ENCODE results near the gene CCDC134.
"Not testable (repeated sequence)": the region's sequence is repeated elsewhere in the genome, so short reads cannot be mapped to it uniquely, and the experiment has no call there.

CCDC134 gene

DNA sequence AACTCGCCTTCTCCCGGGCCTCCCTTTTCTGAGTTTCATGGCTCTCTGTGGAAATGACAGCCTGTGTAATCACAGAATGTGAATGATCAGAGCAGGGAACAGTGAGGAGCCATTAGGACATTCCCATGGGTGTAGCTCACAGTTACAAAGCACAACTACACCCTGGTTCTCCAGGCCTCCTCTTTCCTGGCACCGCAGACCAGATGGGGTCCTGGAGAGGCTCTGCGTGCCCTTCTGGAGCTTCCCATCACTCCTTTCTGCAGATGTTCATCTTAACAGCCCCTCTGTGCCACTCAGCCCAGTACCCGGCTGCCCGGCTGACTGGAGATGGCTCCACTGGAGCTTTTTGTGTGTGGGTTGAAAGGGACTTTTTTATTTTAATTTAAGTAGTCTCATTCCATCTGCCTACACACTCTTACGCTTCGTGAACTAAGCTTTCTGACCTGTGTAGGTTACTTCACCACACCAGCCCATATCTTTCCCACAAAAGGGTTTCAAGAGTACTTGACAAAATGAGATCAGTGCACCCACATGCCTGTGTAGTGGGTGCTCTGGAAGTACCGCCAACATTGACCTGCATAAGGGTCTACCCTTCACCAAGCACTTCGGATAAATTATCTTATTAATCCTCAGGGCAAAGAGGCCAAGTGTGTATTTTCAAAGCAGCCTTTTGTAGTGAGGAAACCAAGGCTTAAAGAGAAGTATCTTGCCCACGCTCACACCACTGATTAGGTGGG, 62.2 kb downstream of the CCDC134 start:
- H4K91ac ChIP-seq (ENCODE audit: low read depth, low read length, poor library complexity) = no peak overlapping the region
- H3K4me1 ChIP-seq (ENCODE audit: control insufficient read depth in 2 of 2, insufficient read depth in 1 of 2, low read depth in 1 of 2, low read length in 2 of 2) = no peaks in the 10 kb centered on the region
- H4K8ac ChIP-seq (ENCODE audit: low read depth, low read length) = no peak overlapping the region
- no peak for DNase-seq (ENCODE audit: low spot score)
- no peaks in the 10 kb centered on the region for H3K9me3 ChIP-seq (replicated peaks in 1 of 2; ENCODE audit: control insufficient read depth in 2 of 2, insufficient read depth in 1 of 2, low read depth in 1 of 2, low read length in 2 of 2)
- H3K14ac ChIP-seq (ENCODE audit: low read length) = no peak overlapping the region
- H3K9ac ChIP-seq (ENCODE audit: low read depth, low read length, poor library complexity) = no peak overlapping the region
- peaks cover 11% of the 10 kb centered on the region for H3K79me1 ChIP-seq (ENCODE audit: low read depth, low read length)
- no peak overlapping the region for H3K18ac ChIP-seq (ENCODE audit: low read length)
- peaks cover 17 to 74% of the 10 kb centered on the region in 2 donors for H3K36me3 ChIP-seq (replicated peaks in 1 of 2; ENCODE audit: control insufficient read depth in 2 of 2, insufficient read depth in 2 of 2, low read length in 2 of 2)
- H2AK5ac ChIP-seq (ENCODE audit: low read depth, low read length) = no peak overlapping the region
- H2BK12ac ChIP-seq (ENCODE audit: low read length) = no peak overlapping the region
- no peak overlapping the region for H3K4me2 ChIP-seq (ENCODE audit: insufficient read depth, low read length, poor library complexity, severe bottlenecking)
- no peak overlapping the region for H2AFZ ChIP-seq (ENCODE audit: low read length)
- H3K27ac ChIP-seq (replicated peaks; ENCODE audit: low read length) = no peak overlapping the region
- no CpG with 5 or more reads among the region's 11 CpGs for WGBS, 2 donors (ENCODE audit: extremely low coverage in 2 of 2, insufficient read length in 2 of 2, insufficient replicate concordance in 1 of 2)
- H2BK120ac ChIP-seq (ENCODE audit: low read depth, low read length) = no peak overlapping the region
- H3K4me3 ChIP-seq (ENCODE audit: low read length in 2 of 2) = no peak overlapping the region
- H3K27me3 ChIP-seq (ENCODE audit: control insufficient read depth in 3 of 3, insufficient read depth in 3 of 3, low read depth in 1 of 3, low read length in 3 of 3) = no peaks in the 10 kb centered on the region
- H2BK15ac ChIP-seq (ENCODE audit: low read length) = no peak overlapping the region
- H3K4ac ChIP-seq (ENCODE audit: low read length) = no peak overlapping the region
- H2BK5ac ChIP-seq (ENCODE audit: low read length) = no peak overlapping the region
- H3K23ac ChIP-seq (ENCODE audit: low read depth, low read length, poor library complexity) = no peak overlapping the region

DNA sequence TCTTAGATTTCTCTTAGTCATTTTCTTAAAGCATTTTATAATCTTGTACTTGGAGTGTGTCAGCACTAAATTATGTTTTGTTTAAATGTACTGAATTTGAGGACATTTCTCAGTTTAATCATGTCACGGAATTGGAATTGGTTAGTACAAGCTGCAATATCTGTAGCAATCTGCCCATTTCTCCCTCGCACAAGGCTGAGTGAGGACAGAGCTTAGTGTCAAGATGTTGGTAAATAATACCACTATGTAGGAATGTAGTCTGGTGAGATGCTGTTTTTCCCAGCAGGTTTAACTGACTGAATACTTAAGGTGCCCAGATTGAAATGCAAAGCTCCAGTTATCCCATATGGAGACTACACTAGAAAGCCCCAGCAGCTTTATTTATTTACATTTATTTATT, 63.0 kb downstream of the CCDC134 start:
- Histone ChIP-seq H4K91ac (ENCODE audit: low read depth, low read length, poor library complexity) (no peak overlapping the region), H3K27me3 (ENCODE audit: control insufficient read depth in 3 of 3, insufficient read depth in 3 of 3, low read depth in 1 of 3, low read length in 3 of 3) (no peaks in the 10 kb centered on the region), H4K8ac (ENCODE audit: low read depth, low read length) (no peak overlapping the region), H3K4me2 (ENCODE audit: insufficient read depth, low read length, poor library complexity, severe bottlenecking) (no peak overlapping the region), H3K36me3 (replicated peaks in 1 of 2; ENCODE audit: control insufficient read depth in 2 of 2, insufficient read depth in 2 of 2, low read length in 2 of 2) (peaks cover 24 to 74% of the 10 kb centered on the region in 2 donors), H2AFZ (ENCODE audit: low read length) (no peak overlapping the region), H3K18ac (ENCODE audit: low read length) (no peak overlapping the region), H3K9ac (ENCODE audit: low read depth, low read length, poor library complexity) (no peak overlapping the region), H3K23ac (ENCODE audit: low read depth, low read length, poor library complexity) (no peak overlapping the region), H3K4me1 (ENCODE audit: control insufficient read depth in 2 of 2, insufficient read depth in 1 of 2, low read depth in 1 of 2, low read length in 2 of 2) (no peaks in the 10 kb centered on the region), H3K4ac (ENCODE audit: low read length) (no peak overlapping the region), H2AK5ac (ENCODE audit: low read depth, low read length) (no peak overlapping the region), H2BK15ac (ENCODE audit: low read length) (no peak overlapping the region), H3K4me3 (ENCODE audit: low read length in 2 of 2) (no peak overlapping the region), H3K27ac (replicated peaks; ENCODE audit: low read length) (no peak overlapping the region), H3K79me1 (ENCODE audit: low read depth, low read length) (peaks cover 13% of the 10 kb centered on the region), H3K14ac (ENCODE audit: low read length) (no peak overlapping the region), H2BK5ac (ENCODE audit: low read length) (no peak overlapping the region), H2BK12ac (ENCODE audit: low read length) (no peak overlapping the region), H3K9me3 (replicated peaks in 1 of 2; ENCODE audit: control insufficient read depth in 2 of 2, insufficient read depth in 1 of 2, low read depth in 1 of 2, low read length in 2 of 2) (no peaks in the 10 kb centered on the region), H2BK120ac (ENCODE audit: low read depth, low read length) (no peak overlapping the region)
- DNase-seq (ENCODE audit: low spot score) = no peak
- no CpG with 5 or more reads among the region's 2 CpGs for WGBS, 2 donors (ENCODE audit: extremely low coverage in 2 of 2, insufficient read length in 2 of 2, insufficient replicate concordance in 1 of 2)

DNA sequence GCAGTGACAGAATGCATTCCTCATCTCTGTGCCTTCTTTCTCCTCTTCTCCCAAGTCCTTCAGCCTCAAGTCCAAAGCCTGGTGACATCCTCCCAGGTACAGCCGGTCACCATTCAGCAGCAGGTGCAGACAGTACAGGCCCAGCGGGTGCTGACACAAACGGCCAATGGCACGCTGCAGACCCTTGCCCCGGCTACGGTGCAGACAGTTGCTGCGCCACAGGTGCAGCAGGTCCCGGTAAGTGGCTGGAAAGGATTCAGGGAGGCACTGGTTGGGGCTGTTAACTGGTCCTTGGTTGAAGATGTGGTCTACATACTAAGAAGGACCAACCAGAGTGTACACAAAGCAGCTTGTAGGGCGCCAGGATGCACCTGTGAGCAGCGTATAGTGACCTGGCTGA, 68.1 kb downstream of the CCDC134 start:
- Histone ChIP-seq H3K9ac (ENCODE audit: low read depth, low read length, poor library complexity) (no peak overlapping the region), H3K14ac (ENCODE audit: low read length) (no peak overlapping the region), H2BK15ac (ENCODE audit: low read length) (no peak overlapping the region), H3K4me2 (ENCODE audit: insufficient read depth, low read length, poor library complexity, severe bottlenecking) (no peak overlapping the region), H3K23ac (ENCODE audit: low read depth, low read length, poor library complexity) (peak overlapping the region; percentile 80), H2BK5ac (ENCODE audit: low read length) (peak overlapping the region; percentile 75), H3K9me3 (replicated peaks in 1 of 2; ENCODE audit: control insufficient read depth in 2 of 2, insufficient read depth in 1 of 2, low read depth in 1 of 2, low read length in 2 of 2) (peaks cover 0 to 3% of the 10 kb centered on the region in 2 donors), H3K27ac (replicated peaks; ENCODE audit: low read length) (no peak overlapping the region), H4K91ac (ENCODE audit: low read depth, low read length, poor library complexity) (no peak overlapping the region), H3K27me3 (ENCODE audit: control insufficient read depth in 3 of 3, insufficient read depth in 3 of 3, low read depth in 1 of 3, low read length in 3 of 3) (no peaks in the 10 kb centered on the region), H3K79me1 (ENCODE audit: low read depth, low read length) (peaks cover 19% of the 10 kb centered on the region), H3K4me1 (ENCODE audit: control insufficient read depth in 2 of 2, insufficient read depth in 1 of 2, low read depth in 1 of 2, low read length in 2 of 2) (no peaks in the 10 kb centered on the region), H3K4me3 (ENCODE audit: low read length in 2 of 2) (no peak overlapping the region), H2AK5ac (ENCODE audit: low read depth, low read length) (no peak overlapping the region), H3K36me3 (replicated peaks in 1 of 2; ENCODE audit: control insufficient read depth in 2 of 2, insufficient read depth in 2 of 2, low read length in 2 of 2) (peaks cover 43 to 89% of the 10 kb centered on the region in 2 donors), H3K4ac (ENCODE audit: low read length) (no peak overlapping the region), H4K8ac (ENCODE audit: low read depth, low read length) (no peak overlapping the region), H2AFZ (ENCODE audit: low read length) (no peak overlapping the region), H2BK12ac (ENCODE audit: low read length) (no peak overlapping the region), H2BK120ac (ENCODE audit: low read depth, low read length) (no peak overlapping the region), H3K18ac (ENCODE audit: low read length) (no peak overlapping the region)
- no CpG with 5 or more reads among the region's 10 CpGs for WGBS, 2 donors (ENCODE audit: extremely low coverage in 2 of 2, insufficient read length in 2 of 2, insufficient replicate concordance in 1 of 2)
- no peak for DNase-seq (ENCODE audit: low spot score)

DNA sequence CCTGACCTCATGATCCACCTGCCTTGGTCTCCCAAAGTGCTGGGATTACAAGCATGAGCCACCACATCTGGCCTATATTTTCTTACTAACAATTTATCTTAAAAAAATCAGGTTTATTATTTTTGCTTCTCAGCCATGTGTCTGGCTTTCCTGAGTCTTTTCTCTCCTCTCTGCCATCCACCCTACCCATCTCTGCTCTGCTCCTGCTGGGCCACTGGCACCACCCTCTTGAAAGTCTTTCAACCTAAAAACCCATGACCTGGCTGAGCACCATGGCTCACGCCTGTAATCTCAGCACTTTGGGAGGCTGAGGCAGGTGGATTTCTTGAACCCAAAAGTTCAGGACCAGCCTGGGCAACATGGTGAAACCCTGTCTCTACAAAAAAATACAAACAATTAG, 69.6 kb downstream of the CCDC134 start:
- not testable (repeated sequence) for H3K4me3 ChIP-seq (ENCODE audit: low read length in 2 of 2); H3K18ac ChIP-seq (ENCODE audit: low read length); H3K4me1 ChIP-seq (ENCODE audit: control insufficient read depth in 2 of 2, insufficient read depth in 1 of 2, low read depth in 1 of 2, low read length in 2 of 2); H3K9ac ChIP-seq (ENCODE audit: low read depth, low read length, poor library complexity); H3K4me2 ChIP-seq (ENCODE audit: insufficient read depth, low read length, poor library complexity, severe bottlenecking); H3K27me3 ChIP-seq (ENCODE audit: control insufficient read depth in 3 of 3, insufficient read depth in 3 of 3, low read depth in 1 of 3, low read length in 3 of 3); H2BK120ac ChIP-seq (ENCODE audit: low read depth, low read length); DNase-seq (ENCODE audit: low spot score); H2AK5ac ChIP-seq (ENCODE audit: low read depth, low read length); H2AFZ ChIP-seq (ENCODE audit: low read length); H2BK15ac ChIP-seq (ENCODE audit: low read length); H4K91ac ChIP-seq (ENCODE audit: low read depth, low read length, poor library complexity); H3K14ac ChIP-seq (ENCODE audit: low read length); H2BK5ac ChIP-seq (ENCODE audit: low read length); H3K4ac ChIP-seq (ENCODE audit: low read length); H3K27ac ChIP-seq (replicated peaks; ENCODE audit: low read length); H2BK12ac ChIP-seq (ENCODE audit: low read length); H3K9me3 ChIP-seq (replicated peaks in 1 of 2; ENCODE audit: control insufficient read depth in 2 of 2, insufficient read depth in 1 of 2, low read depth in 1 of 2, low read length in 2 of 2); H4K8ac ChIP-seq (ENCODE audit: low read depth, low read length); H3K23ac ChIP-seq (ENCODE audit: low read depth, low read length, poor library complexity)
- WGBS, 2 donors (ENCODE audit: extremely low coverage in 2 of 2, insufficient read length in 2 of 2, insufficient replicate concordance in 1 of 2) = no CpG with 5 or more reads among the region's 1 CpG
- Histone ChIP-seq H3K36me3 (replicated peaks in 1 of 2; ENCODE audit: control insufficient read depth in 2 of 2, insufficient read depth in 2 of 2, low read length in 2 of 2) (peaks cover 51 to 95% of the 10 kb centered on the region in 2 donors), H3K79me1 (ENCODE audit: low read depth, low read length) (peaks cover 15% of the 10 kb centered on the region)
